ENCODE measurements around the gene MTCL1.

Gene MTCL1

GRCh38 chr18:8793445-8794155 lies 88.2 kb downstream of the MTCL1 start:
- Histone ChIP-seq H3K4me3 (ENCODE audit: severe bottlenecking) (no peak overlapping the region), H3K27me3 (ENCODE audit: insufficient read depth, poor library complexity, severe bottlenecking) (no peaks in the 10 kb centered on the region), H3K36me3 (ENCODE audit: low read depth) (peaks cover 23% of the 10 kb centered on the region), H3K4me1 (ENCODE audit: insufficient read depth, poor library complexity, severe bottlenecking) (peaks cover 25% of the 10 kb centered on the region), H3K9me3 (ENCODE audit: severe bottlenecking) (no peaks in the 10 kb centered on the region), H3K27ac (ENCODE audit: poor library complexity, severe bottlenecking) (peak overlapping the region; percentile 54)
- no peak for DNase-seq (ENCODE audit: low spot score)
- ATAC-seq (ENCODE audit: low read depth) = no peak
- no peak for TF ChIP-seq CTCF (IDR thresholded peaks at IDR 0.05; ENCODE audit: poor library complexity, severe bottlenecking)

- H3K27me3 ChIP-seq (ENCODE audit: insufficient read depth, poor library complexity, severe bottlenecking) = no peaks in the 10 kb centered on the region
- no peak overlapping the region for H3K4me3 ChIP-seq (ENCODE audit: severe bottlenecking)
- no peak for DNase-seq (ENCODE audit: low spot score)
- H3K36me3 ChIP-seq (ENCODE audit: low read depth) = peaks cover 28% of the 10 kb centered on the region
- H3K4me1 ChIP-seq (ENCODE audit: insufficient read depth, poor library complexity, severe bottlenecking) = peaks cover 28% of the 10 kb centered on the region
- H3K27ac ChIP-seq (ENCODE audit: poor library complexity, severe bottlenecking) = peak overlapping the region; percentile 54
- ATAC-seq (ENCODE audit: low read depth) = peak; percentile 80
- TF ChIP-seq CTCF (IDR thresholded peaks at IDR 0.05; ENCODE audit: poor library complexity, severe bottlenecking) = no peak
- H3K9me3 ChIP-seq (ENCODE audit: severe bottlenecking) = no peaks in the 10 kb centered on the region
These were observed 89.0 kb downstream of the MTCL1 start for GRCh38 chr18:8794156-8794933.

GRCh38 chr18:8794934-8795280 lies 89.6 kb downstream of the MTCL1 start:
- Histone ChIP-seq H3K9me3 (ENCODE audit: severe bottlenecking) (no peaks in the 10 kb centered on the region), H3K4me3 (ENCODE audit: severe bottlenecking) (no peak overlapping the region), H3K27ac (ENCODE audit: poor library complexity, severe bottlenecking) (peak overlapping the region; percentile 54), H3K36me3 (ENCODE audit: low read depth) (peaks cover 33% of the 10 kb centered on the region), H3K4me1 (ENCODE audit: insufficient read depth, poor library complexity, severe bottlenecking) (peaks cover 33% of the 10 kb centered on the region), H3K27me3 (ENCODE audit: insufficient read depth, poor library complexity, severe bottlenecking) (no peaks in the 10 kb centered on the region)
- TF ChIP-seq CTCF (IDR thresholded peaks at IDR 0.05; ENCODE audit: poor library complexity, severe bottlenecking) = no peak
- no peak for DNase-seq (ENCODE audit: low spot score)
- ATAC-seq (ENCODE audit: low read depth) = no peak

- Histone ChIP-seq H3K36me3 (ENCODE audit: low read depth) (peaks cover 29% of the 10 kb centered on the region), H3K4me1 (ENCODE audit: insufficient read depth, poor library complexity, severe bottlenecking) (peaks cover 40% of the 10 kb centered on the region), H3K4me3 (ENCODE audit: severe bottlenecking) (no peak overlapping the region), H3K9me3 (ENCODE audit: severe bottlenecking) (no peaks in the 10 kb centered on the region), H3K27ac (ENCODE audit: poor library complexity, severe bottlenecking) (peak overlapping the region; percentile 54), H3K27me3 (ENCODE audit: insufficient read depth, poor library complexity, severe bottlenecking) (no peaks in the 10 kb centered on the region)
- no peak for TF ChIP-seq CTCF (IDR thresholded peaks at IDR 0.05; ENCODE audit: poor library complexity, severe bottlenecking)
- no peak for ATAC-seq (ENCODE audit: low read depth)
- no peak for DNase-seq (ENCODE audit: low spot score)
These were observed 90.4 kb downstream of the MTCL1 start for GRCh38 chr18:8795586-8796325.
